ENCODE measurements around the gene VEGFD.

The VEGFD gene

DNA sequence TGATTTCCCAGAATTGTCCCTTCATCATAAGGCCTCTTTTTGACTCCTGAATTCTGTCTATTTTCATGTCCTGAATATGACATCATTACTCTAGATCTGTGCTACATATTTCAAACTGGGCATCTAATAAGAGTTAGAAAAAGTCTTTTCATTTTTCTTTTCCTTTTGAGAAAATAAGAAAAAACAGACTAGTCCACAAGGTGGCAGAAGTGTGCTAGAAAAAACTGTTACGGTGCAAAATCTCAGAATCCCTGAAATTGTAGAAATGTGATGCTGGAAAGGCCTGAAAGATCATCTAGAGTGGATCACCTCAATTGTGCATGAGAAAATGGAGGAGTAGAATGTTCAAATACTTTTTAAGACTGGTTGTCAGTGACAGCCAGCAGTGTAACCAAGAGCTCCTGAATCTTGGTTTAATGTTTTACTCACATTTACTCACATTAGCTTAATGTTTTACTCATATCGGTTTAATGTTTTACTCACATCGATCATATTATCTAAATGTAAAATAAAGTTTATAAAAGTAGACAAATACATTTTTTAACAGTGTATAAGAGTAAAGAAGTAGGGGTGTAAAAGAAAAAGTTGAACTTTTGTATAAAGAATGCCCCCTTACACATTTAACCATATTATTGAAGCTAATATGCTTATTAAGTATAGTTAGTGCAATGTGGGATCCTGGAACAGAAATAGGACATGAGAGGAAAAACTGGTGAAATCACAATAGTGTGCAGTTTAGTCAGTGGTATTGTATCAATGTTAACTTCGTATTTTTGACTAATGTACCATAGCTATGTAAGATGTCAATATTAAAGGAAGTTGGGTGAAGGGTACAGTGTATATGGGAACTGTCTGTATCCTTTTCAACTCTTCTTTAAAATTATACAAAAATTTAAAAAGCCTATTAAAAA, 84.0 kb downstream of the VEGFD start:
- FAIRE-seq: peak; percentile 77

DNA sequence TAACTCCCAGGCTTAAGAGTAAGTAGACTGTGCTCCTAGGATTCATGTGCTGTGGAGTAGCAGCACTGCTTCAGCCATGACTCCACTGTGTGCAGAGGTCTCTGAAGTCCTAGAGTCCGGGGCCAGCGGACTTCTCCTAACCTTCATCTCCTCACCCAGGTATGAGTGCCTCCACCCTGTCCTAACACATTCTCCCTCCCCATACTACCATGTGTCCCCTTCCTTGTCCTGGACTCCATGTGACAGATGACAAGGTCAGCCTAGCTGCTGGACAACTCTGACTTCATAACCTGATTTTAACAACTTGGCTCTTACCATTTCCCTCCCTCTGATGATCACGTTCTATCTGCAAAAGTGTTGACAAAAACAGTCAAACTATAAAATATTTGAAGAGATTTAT, 85.4 kb downstream of the VEGFD start:
- no peak for FAIRE-seq

DNA sequence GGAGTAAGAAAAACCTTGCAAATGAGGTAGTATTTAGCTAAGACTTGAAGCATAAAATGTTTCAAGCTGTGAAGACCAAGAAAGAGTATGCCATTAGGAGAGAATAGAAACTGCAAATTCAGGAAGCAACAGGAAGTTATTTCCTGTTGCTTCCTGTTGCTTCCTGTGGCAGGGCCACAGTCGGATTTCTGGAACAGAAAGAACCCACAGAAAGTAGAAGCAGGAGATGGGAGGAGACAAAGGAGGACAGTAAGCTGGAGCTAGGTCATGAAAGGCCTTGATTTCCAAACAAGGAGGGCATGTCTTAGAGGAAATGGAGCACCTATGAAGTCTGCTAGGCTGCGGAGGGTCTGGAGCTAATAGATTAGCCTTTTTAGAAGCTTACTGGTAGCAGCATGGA, 86.0 kb downstream of the VEGFD start:
- no peak for FAIRE-seq

All from endometrium (tissue), 2 donors.